ENCODE data around the gene ZNF417. TPM values are rescaled to one million over a fixed set of nuclear protein-coding genes. Genes with fewer than 3 reads are reported as not detected.

The ZNF417 gene
- total and polyA plus RNA-seq, 2 of the 4 experiments (the other 2 are of a cell fraction), result 4.0 to 23.1 TPM

DNA sequence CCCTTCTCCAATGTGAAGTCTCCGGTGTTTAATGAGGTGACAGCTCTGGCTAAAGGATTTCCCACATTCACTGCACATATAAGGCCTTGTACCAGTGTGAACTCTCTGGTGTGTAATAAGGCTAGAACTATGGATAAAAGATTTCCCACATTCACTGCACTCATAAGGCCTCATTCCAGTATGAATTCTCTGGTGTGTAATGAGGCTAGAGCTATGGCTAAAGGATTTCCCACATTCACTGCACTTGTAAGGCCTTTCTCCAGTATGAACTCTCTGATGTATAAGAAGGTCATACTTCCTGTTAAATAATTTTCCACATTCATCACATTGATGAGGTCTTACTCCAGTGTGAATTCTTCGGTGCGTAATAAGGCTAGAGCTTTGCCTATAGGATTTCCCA, 25.2 kb upstream of the ZNF417 start:
- Histone ChIP-seq H3K9me3 (ENCODE audit: control insufficient read depth, insufficient read depth, low read length) (peaks cover 40% of the 10 kb centered on the region), H3K18ac (ENCODE audit: low read depth, low read length) (no peak overlapping the region), H2BK15ac (ENCODE audit: low read depth, low read length) (no peak overlapping the region), H4K8ac (ENCODE audit: low read depth in 2 of 2, low read length in 2 of 2) (no peak overlapping the region), H2AK9ac (replicated peaks; ENCODE audit: low read depth, low read length, poor library complexity) (no peak overlapping the region), H2BK20ac (ENCODE audit: low read depth, low read length) (no peak overlapping the region), H3K9ac (ENCODE audit: low read depth, low read length) (no peak overlapping the region), H2AFZ (replicated peaks; ENCODE audit: low read length, poor library complexity) (no peak overlapping the region), H4K91ac (ENCODE audit: insufficient read depth, low read depth, low read length) (no peak overlapping the region), H3K36me3 (ENCODE audit: control insufficient read depth, insufficient read depth, low read length) (peaks cover 37% of the 10 kb centered on the region), H3K56ac (ENCODE audit: extremely low read depth, insufficient read depth, low read length) (no peak overlapping the region), H3K14ac (replicated peaks; ENCODE audit: low read depth, low read length) (no peak overlapping the region), H3K27me3 (ENCODE audit: control insufficient read depth, insufficient read depth, low read length) (no peaks in the 10 kb centered on the region), H4K5ac (ENCODE audit: low read depth, low read length) (no peak overlapping the region), H3K27ac (ENCODE audit: insufficient read depth, low read length) (no peak overlapping the region), H3K23ac (ENCODE audit: low read depth, low read length) (no peak overlapping the region), H4K20me1 (ENCODE audit: insufficient read depth, low read length) (no peaks in the 10 kb centered on the region), H3K4me3 (ENCODE audit: insufficient read depth, low read depth, low read length) (no peak overlapping the region), H3K4me1 (ENCODE audit: control insufficient read depth, insufficient read depth, low read length) (peaks cover 2% of the 10 kb centered on the region; the same call in 1 of the 2 replicates), H2AK5ac (ENCODE audit: low read depth, low read length) (no peak overlapping the region), H3K4me2 (ENCODE audit: low read depth, low read length) (no peak overlapping the region), H2BK5ac (ENCODE audit: low read depth, low read length, poor library complexity, severe bottlenecking) (no peak overlapping the region), H3K4ac (ENCODE audit: low read depth, low read length) (no peak overlapping the region), H3K79me1 (ENCODE audit: low read depth in 1 of 2, low read length in 2 of 2) (peaks cover 16 to 33% of the 10 kb centered on the region in 2 experiments), H2BK120ac (ENCODE audit: low read depth, low read length) (no peak overlapping the region), H3K9me1 (ENCODE audit: insufficient read depth, low read length) (0 out of 2 replicates have a peak, but pooled peaks cover under 1% of the 10 kb centered on the region)
- CTCF ChIA-PET, result no interaction called here
- WGBS, 2 experiments (ENCODE audit: extremely low coverage in 2 of 2, insufficient read length in 1 of 2), result no CpG with 5 or more reads among the region's 3 CpGs
- no TSS peak for BruUV-seq (replicated peaks)
- in situ Hi-C loops (cut with MboI; ENCODE audit: low sequenced_read_pairs) (no loop called here), intact Hi-C loops (cut with micrococcal nuclease) (no loop called here), dilution Hi-C loops (cut with HindIII; ENCODE audit: low sequenced_read_pairs, unreplicated experiment) (no loop called here)
- DNase-seq (no peak), ATAC-seq (ENCODE audit: low read depth) (no peak)
- POLR2A ChIA-PET (ENCODE audit: unreplicated experiment), result no interaction called here
- TF ChIP-seq FOS (IDR thresholded peaks at IDR 0.05; ENCODE audit: low read depth, low read length) (no peak), CHD1 (IDR thresholded peaks at IDR 0.05; ENCODE audit: low read depth, low read length) (no peak), BHLHE40 (IDR thresholded peaks at IDR 0.05; ENCODE audit: low read depth, low read length) (no peak), RAD21 (IDR thresholded peaks at IDR 0.05; ENCODE audit: low read length) (no peak), POLR2A (IDR thresholded peaks at IDR 0.05; ENCODE audit: low read depth, low read length) (no peak), CTCF (conservative IDR thresholded peaks at IDR 0.05; ENCODE audit: low read depth, low read length) (no peak), NFE2L2 (IDR thresholded peaks at IDR 0.05; ENCODE audit: low read depth, low read length) (no peak), MAFK (IDR thresholded peaks at IDR 0.05; ENCODE audit: low read depth, low read length) (no peak), MAZ (IDR thresholded peaks at IDR 0.05; ENCODE audit: borderline replicate concordance, low read depth, low read length) (no peak), RFX5 (IDR thresholded peaks at IDR 0.05; ENCODE audit: low read depth, low read length) (no peak)
- TF ChIP-seq, protein P1, sequence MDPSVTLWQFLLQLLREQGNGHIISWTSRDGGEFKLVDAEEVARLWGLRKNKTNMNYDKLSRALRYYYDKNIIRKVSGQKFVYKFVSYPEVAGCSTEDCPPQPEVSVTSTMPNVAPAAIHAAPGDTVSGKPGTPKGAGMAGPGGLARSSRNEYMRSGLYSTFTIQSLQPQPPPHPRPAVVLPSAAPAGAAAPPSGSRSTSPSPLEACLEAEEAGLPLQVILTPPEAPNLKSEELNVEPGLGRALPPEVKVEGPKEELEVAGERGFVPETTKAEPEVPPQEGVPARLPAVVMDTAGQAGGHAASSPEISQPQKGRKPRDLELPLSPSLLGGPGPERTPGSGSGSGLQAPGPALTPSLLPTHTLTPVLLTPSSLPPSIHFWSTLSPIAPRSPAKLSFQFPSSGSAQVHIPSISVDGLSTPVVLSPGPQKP (IDR thresholded peaks at IDR 0.05; ENCODE audit: borderline replicate concordance, low read depth, low read length), result no peak
- TF ChIP-seq, protein P2, sequence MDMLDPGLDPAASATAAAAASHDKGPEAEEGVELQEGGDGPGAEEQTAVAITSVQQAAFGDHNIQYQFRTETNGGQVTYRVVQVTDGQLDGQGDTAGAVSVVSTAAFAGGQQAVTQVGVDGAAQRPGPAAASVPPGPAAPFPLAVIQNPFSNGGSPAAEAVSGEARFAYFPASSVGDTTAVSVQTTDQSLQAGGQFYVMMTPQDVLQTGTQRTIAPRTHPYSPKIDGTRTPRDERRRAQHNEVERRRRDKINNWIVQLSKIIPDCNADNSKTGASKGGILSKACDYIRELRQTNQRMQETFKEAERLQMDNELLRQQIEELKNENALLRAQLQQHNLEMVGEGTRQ (IDR thresholded peaks at IDR 0.05; ENCODE audit: low read depth, low read length), result no peak

Measured in IMR-90 (cell line).